HG03135 (cell line): ENCODE measurements around the gene SUSD3.
A peak's percentile ranks its signal among the peaks of the same experiment; 100 is the strongest.
"Not testable (repeated sequence)": the region's sequence is repeated elsewhere in the genome, so short reads cannot be mapped to it uniquely, and the experiment has no call there.

Experiments
- ATAC-seq: cut with Tn5 transposase; IDR thresholded peaks from one replicate; pipeline ENCODE4 v1.9.1; 2021; ENCODE audit warnings: mild to moderate bottlenecking, moderate library complexity; ENCODE audit not compliant: unreplicated experiment

The SUSD3 gene

GRCh38 chr9:93108291-93109041 lies 50.0 kb downstream of the SUSD3 start:
- ATAC-seq, result no peak

GRCh38 chr9:93110311-93110855 lies 51.9 kb downstream of the SUSD3 start:
- no peak for ATAC-seq

- no peak for ATAC-seq
These were observed 52.5 kb downstream of the SUSD3 start for GRCh38 chr9:93111001-93111370.

- no peak for ATAC-seq
These were observed 53.0 kb downstream of the SUSD3 start for GRCh38 chr9:93111371-93112115.

- no peak for ATAC-seq
These were observed 53.8 kb downstream of the SUSD3 start for GRCh38 chr9:93112116-93112863.

GRCh38 chr9:93112864-93113389 lies 54.4 kb downstream of the SUSD3 start:
- ATAC-seq, result no peak

- ATAC-seq, result no peak
These were observed 55.9 kb downstream of the SUSD3 start for GRCh38 chr9:93114169-93114983.

- no peak for ATAC-seq
These were observed 56.5 kb downstream of the SUSD3 start for GRCh38 chr9:93114984-93115335.

- ATAC-seq, result no peak
These were observed 57.1 kb downstream of the SUSD3 start for GRCh38 chr9:93115486-93116071.

- ATAC-seq, result no peak
These were observed 57.8 kb downstream of the SUSD3 start for GRCh38 chr9:93116072-93116961.

GRCh38 chr9:93117521-93117920 lies 59.0 kb downstream of the SUSD3 start:
- ATAC-seq, result not testable (repeated sequence)

- ATAC-seq, result no peak
These were observed 59.7 kb downstream of the SUSD3 start for GRCh38 chr9:93117924-93118862.

GRCh38 chr9:93118863-93119702 lies 60.6 kb downstream of the SUSD3 start:
- ATAC-seq, result no peak

GRCh38 chr9:93119703-93119952 lies 61.1 kb downstream of the SUSD3 start:
- ATAC-seq, result no peak

- peak; percentile 95 for ATAC-seq
These were observed 61.7 kb downstream of the SUSD3 start for GRCh38 chr9:93119953-93120845.

- ATAC-seq, result no peak
These were observed 62.4 kb downstream of the SUSD3 start for GRCh38 chr9:93120846-93121315.
